H1 (cell line): ENCODE results near the gene GRIP2. TPM values are rescaled to one million over a fixed set of nuclear protein-coding genes. Genes with fewer than 3 reads are reported as not detected.

ENCODE experiments used
- ATF2 ChIP-seq: IDR thresholded peaks from 2 replicates; pipeline ENCODE4 v1.6.1; 2012; ENCODE audit warnings: low read length, inconsistent platforms
- SIN3A ChIP-seq, 2 experiments: IDR thresholded peaks in 1 of 2; conservative IDR thresholded peaks in 1 of 2; 2 replicates each; pipeline ENCODE4 v1.6.1; 2011 to 2012; ENCODE audit warnings: low read length in 2 of 2, improper control_type of control experiment in 1 of 2, low read depth in 1 of 2, mild to moderate bottlenecking in 1 of 2
- SIRT6 ChIP-seq: IDR thresholded peaks from one replicate; pipeline ENCODE4 v1.7.1; 2012; ENCODE audit warnings: low read length, inconsistent platforms
- polyA plus RNA-seq, 7 experiments: library from polyadenylated mRNA; depleted of rRNA in 3 of 7; stranded (reverse) in 5 of 7; unstranded in 2 of 7; fragments of >200 nt in 5 of 7; fragments of 200-250 nt in 2 of 7; gene quantifications; 1 replicate in 5 of 7; 2 replicates in 1 of 7; 4 replicates in 1 of 7; pipeline versions ENCODE4 v1.2.1 to v1.2.3, GENCODE V29; 2011 to 2013; ENCODE audit warnings: missing spikeins in 2 of 7, mixed read lengths in 2 of 7
- total RNA-seq: library from RNA; stranded (reverse); fragmentation: NEBNext Ultra II Directional; extraction: Animal tissue kit (Norgen Biotek cat#: 25700); gene quantifications from 2 replicates; pipeline ENCODE4 v1.2.1, GENCODE V29; 2021

Gene GRIP2
- total and polyA plus RNA-seq, 2 of the 8 experiments (the other 6 are each of a cell fraction or from before 2014, with no cell fraction given): 2.5 to 6.4 TPM

DNA sequence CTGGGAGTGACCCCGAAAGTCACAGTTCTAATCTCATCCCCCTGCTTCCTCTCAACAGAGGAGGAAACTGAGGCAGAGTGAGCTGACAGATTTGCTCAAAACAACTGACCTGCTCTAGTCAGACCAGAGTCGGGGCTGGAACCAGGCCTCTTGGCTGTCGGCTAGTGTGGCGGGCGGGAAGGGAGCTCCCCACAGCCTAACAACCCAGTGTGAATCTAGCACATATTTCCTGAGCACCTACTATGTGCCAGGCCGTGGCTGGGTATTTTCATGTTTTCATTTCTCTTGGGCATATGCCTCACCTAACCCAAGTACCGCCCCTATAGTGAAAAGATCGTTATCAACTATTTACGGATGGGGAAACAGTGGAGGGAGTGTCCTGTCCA, 27.2 kb downstream of the GRIP2 start (continued):
- TF ChIP-seq ATF2 (no peak), SIRT6 (no peak), SIN3A (conservative IDR thresholded peaks at IDR 0.05 in 1 of 2, IDR thresholded peaks at IDR 0.05 in 1 of 2; ENCODE audit: low read depth in 1 of 2, low read length in 2 of 2) (no peak)
- TF ChIP-seq, all 59 proteins: peak for 0
